ENCODE results near the gene ZNF296. TPM values are rescaled to one million over a fixed set of nuclear protein-coding genes. Genes with fewer than 3 reads are reported as not detected.

ZNF296 gene
- total and polyA plus RNA-seq, 2 of the 8 experiments (the other 6 are each of a cell fraction or from before 2014, with no cell fraction given), result 2.7 to 7.5 TPM

DNA sequence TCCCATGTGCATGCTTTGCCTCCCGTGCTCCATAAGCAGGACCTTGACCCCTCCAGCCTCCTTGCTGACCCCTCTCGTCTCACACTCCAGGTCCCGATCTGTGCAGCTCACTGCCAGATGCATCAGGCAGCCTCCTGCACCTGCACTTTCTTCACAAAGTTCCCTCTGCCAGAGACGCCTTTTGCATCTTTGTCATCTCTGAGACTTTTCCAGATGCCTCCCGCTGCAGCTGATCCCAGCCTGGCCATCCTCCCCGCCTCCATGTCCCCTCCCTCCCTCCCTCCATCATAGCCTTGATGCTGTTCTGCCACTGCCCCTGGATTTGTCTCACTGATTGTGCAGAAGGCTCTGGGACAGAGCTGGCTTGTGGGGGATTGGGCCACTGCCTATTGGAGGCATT, 46.6 kb upstream of the ZNF296 start:
- POLR2A ChIA-PET (ENCODE audit: partially characterized antibody), result interaction anchor here (1.6 to 4.3 kb wide), 3 partner anchors 10 to 33 kb away, joined by 6 to 21 read pairs (median 8); partner anchors contain the start of gene PPP1R37
- DNase-seq (ENCODE audit: low read depth in 1 of 2, low spot score in 2 of 2) (no peak), FAIRE-seq (no peak)
- Histone ChIP-seq H3K18ac (ENCODE audit: extremely low read depth, low read length) (no peak overlapping the region), H2BK12ac (ENCODE audit: low read depth, low read length) (no peak overlapping the region), H4K8ac (ENCODE audit: extremely low read depth, insufficient read depth, low read length) (no peak overlapping the region), H4K20me1 (replicated peaks in 1 of 2; ENCODE audit: control insufficient read depth in 1 of 2, insufficient read depth in 2 of 2, low read length in 2 of 2) (peaks cover 19 to 49% of the 10 kb centered on the region in 2 experiments), H3K56ac (replicated peaks; ENCODE audit: insufficient read length, low read depth, low read length) (no peak overlapping the region), H3K27ac (ENCODE audit: low read depth, low read length) (no peak overlapping the region), H3K4me1 (replicated peaks in 1 of 4; ENCODE audit: control insufficient read depth in 3 of 4, insufficient read depth in 4 of 4, low read length in 3 of 4) (peaks cover 0 to 4% (median 0%) of the 10 kb centered on the region in 4 experiments; a peak in 4 of 7 replicates), H3K27me3 (replicated peaks in 1 of 4; ENCODE audit: control insufficient read depth in 3 of 4, extremely low read depth in 1 of 4, insufficient read depth in 3 of 4, low read length in 3 of 4) (no peaks in the 10 kb centered on the region), H3K4me2 (ENCODE audit: insufficient read depth in 1 of 2, low read depth in 2 of 2, low read length in 2 of 2) (no peak overlapping the region), H2BK120ac (replicated peaks; ENCODE audit: low read depth, low read length) (no peak overlapping the region), H3K4me3 (ENCODE audit: extremely low read depth in 1 of 4, insufficient read depth in 2 of 4, low read depth in 3 of 4, low read length in 4 of 4) (no peak overlapping the region), H3K36me3 (ENCODE audit: control insufficient read depth in 2 of 4, insufficient read depth in 4 of 4, low read length in 3 of 4) (no peaks in the 10 kb centered on the region), H2AFZ (ENCODE audit: low read length) (no peak overlapping the region), H2BK15ac (ENCODE audit: low read length) (no peak overlapping the region), H3K4ac (replicated peaks; ENCODE audit: insufficient read length, low read depth, low read length) (no peak overlapping the region), H3K23ac (ENCODE audit: insufficient read length) (no peak overlapping the region), H3K9ac (replicated peaks in 1 of 4; ENCODE audit: extremely low read depth in 1 of 4, low read depth in 3 of 4, low read length in 3 of 4) (no peak overlapping the region), H3K14ac (ENCODE audit: insufficient read length) (no peak overlapping the region), H4K91ac (replicated peaks; ENCODE audit: insufficient read length, low read length) (no peak overlapping the region), H3K79me1 (ENCODE audit: low read depth, low read length) (peaks cover 33% of the 10 kb centered on the region), H2BK20ac (ENCODE audit: low read length) (no peak overlapping the region), H2AK5ac (ENCODE audit: low read depth, low read length) (no peak overlapping the region), H3K23me2 (ENCODE audit: low read depth, low read length) (no peaks in the 10 kb centered on the region), H3K79me2 (ENCODE audit: control insufficient read depth in 1 of 2, insufficient read depth in 2 of 2, low read length in 2 of 2) (peaks cover 0 to 63% of the 10 kb centered on the region in 2 experiments; a peak in 2 of 4 replicates), H4K5ac (ENCODE audit: insufficient read length, low read depth, low read length) (no peak overlapping the region), H2BK5ac (ENCODE audit: low read depth, low read length) (no peak overlapping the region), H3K9me3 (ENCODE audit: insufficient read depth in 2 of 2, low read depth in 1 of 2, low read length in 1 of 2) (no peaks in the 10 kb centered on the region)
- TF ChIP-seq, protein P1, sequence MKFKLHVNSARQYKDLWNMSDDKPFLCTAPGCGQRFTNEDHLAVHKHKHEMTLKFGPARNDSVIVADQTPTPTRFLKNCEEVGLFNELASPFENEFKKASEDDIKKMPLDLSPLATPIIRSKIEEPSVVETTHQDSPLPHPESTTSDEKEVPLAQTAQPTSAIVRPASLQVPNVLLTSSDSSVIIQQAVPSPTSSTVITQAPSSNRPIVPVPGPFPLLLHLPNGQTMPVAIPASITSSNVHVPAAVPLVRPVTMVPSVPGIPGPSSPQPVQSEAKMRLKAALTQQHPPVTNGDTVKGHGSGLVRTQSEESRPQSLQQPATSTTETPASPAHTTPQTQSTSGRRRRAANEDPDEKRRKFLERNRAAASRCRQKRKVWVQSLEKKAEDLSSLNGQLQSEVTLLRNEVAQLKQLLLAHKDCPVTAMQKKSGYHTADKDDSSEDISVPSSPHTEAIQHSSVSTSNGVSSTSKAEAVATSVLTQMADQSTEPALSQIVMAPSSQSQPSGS (IDR thresholded peaks at IDR 0.05; ENCODE audit: low read length), result no peak
- no peak for TF ChIP-seq TBP (IDR thresholded peaks at IDR 0.05; ENCODE audit: low read depth, low read length)
- no peak for TF ChIP-seq SRF (IDR thresholded peaks at IDR 0.05; ENCODE audit: low read depth, low read length)
- TF ChIP-seq HDAC2 (IDR thresholded peaks at IDR 0.05; ENCODE audit: borderline replicate concordance in 1 of 2, low read depth in 2 of 2, low read length in 2 of 2), result no peak
- TF ChIP-seq RXRA (IDR thresholded peaks at IDR 0.05; ENCODE audit: insufficient read depth, low read depth, low read length), result no peak
- CTCF ChIA-PET (ENCODE audit: partially characterized antibody), result interaction anchor here (4.4 to 6.1 kb wide), 3 partner anchors 10 to 23 kb away, joined by 44 to 73 read pairs (median 57); no protein-coding TSS in a partner anchor
- WGBS, 2 experiments (ENCODE audit: extremely low coverage in 1 of 2, insufficient coverage in 1 of 2, insufficient read length in 1 of 2, insufficient replicate concordance in 2 of 2, low coverage in 1 of 2, low lambda C conversion rate in 2 of 2, missing lambda C conversion rate in 1 of 2), result 87% methylated on average over 5 of the region's 6 CpGs; no CpG with 5 or more reads in 1 of the 2 experiments

All from H1 (cell line).